Measurements from ENCODE around the gene ZBTB25.

Gene ZBTB25

GRCh38 chr14:64540208-64541202 is 36.9 kb upstream of the ZBTB25 start, which contains the start of gene HSPA2 (continued):
- TF ChIP-seq, protein P1, sequence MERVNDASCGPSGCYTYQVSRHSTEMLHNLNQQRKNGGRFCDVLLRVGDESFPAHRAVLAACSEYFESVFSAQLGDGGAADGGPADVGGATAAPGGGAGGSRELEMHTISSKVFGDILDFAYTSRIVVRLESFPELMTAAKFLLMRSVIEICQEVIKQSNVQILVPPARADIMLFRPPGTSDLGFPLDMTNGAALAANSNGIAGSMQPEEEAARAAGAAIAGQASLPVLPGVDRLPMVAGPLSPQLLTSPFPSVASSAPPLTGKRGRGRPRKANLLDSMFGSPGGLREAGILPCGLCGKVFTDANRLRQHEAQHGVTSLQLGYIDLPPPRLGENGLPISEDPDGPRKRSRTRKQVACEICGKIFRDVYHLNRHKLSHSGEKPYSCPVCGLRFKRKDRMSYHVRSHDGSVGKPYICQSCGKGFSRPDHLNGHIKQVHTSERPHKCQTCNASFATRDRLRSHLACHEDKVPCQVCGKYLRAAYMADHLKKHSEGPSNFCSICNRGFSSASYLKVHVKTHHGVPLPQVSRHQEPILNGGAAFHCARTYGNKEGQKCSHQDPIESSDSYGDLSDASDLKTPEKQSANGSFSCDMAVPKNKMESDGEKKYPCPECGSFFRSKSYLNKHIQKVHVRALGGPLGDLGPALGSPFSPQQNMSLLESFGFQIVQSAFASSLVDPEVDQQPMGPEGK (CRISPR knock-in tag; IDR thresholded peaks at IDR 0.05; ENCODE audit: borderline replicate concordance): no peak

DNA sequence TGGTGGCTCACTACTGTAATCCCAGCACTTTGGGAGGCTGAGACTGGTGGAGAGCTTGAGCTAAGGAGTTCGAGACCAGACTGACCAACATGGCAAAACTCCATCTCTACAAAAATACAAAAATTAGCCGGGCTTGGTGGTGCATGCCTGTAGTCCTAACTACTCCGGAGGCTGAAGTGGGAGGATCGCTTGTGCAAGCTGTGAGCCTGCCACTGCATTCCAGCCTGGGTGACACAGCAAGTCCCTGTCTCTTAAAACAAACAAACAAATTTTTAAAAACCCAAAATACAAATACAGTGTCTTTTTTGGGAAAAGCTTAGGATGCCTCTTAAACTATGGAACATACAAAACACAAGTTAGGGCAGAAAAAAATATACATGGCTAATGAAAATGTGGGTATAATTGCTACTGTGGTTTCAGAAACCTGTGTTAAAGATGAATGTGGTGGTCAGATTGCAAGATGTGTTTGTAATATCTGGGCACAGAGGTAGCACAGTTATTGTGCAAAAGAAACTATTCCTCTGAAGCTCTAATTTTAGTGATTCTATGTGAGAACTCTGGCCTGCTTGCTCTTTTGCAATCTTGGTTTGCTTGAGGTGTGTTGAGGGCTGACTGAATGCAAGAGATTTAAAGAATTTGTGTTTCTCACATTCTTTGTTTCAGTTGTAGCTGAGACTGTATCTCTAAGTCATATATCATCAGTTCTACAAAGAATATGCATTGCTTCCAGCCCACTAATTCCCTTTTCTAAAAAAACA is 33.0 kb upstream of the ZBTB25 start:
- TF ChIP-seq GLIS3 (CRISPR knock-in tag; IDR thresholded peaks at IDR 0.05): no peak
- TF ChIP-seq POU6F1 (CRISPR knock-in tag; IDR thresholded peaks at IDR 0.05; ENCODE audit: borderline replicate concordance, low read depth): no peak
- no peak for TF ChIP-seq TOX (CRISPR knock-in tag; IDR thresholded peaks at IDR 0.05; ENCODE audit: borderline replicate concordance)
- no peak for TF ChIP-seq TCF4 (CRISPR knock-in tag; IDR thresholded peaks at IDR 0.05; ENCODE audit: borderline replicate concordance)
- TF ChIP-seq ZNF70 (CRISPR knock-in tag; IDR thresholded peaks at IDR 0.05): no peak
- TF ChIP-seq ZFP3 (CRISPR knock-in tag; IDR thresholded peaks at IDR 0.05): no peak
- TF ChIP-seq, protein P2, sequence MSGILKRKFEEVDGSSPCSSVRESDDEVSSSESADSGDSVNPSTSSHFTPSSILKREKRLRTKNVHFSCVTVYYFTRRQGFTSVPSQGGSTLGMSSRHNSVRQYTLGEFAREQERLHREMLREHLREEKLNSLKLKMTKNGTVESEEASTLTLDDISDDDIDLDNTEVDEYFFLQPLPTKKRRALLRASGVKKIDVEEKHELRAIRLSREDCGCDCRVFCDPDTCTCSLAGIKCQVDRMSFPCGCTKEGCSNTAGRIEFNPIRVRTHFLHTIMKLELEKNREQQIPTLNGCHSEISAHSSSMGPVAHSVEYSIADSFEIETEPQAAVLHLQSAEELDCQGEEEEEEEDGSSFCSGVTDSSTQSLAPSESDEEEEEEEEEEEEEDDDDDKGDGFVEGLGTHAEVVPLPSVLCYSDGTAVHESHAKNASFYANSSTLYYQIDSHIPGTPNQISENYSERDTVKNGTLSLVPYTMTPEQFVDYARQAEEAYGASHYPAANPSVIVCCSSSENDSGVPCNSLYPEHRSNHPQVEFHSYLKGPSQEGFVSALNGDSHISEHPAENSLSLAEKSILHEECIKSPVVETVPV (CRISPR knock-in tag; IDR thresholded peaks at IDR 0.05): no peak
- TF ChIP-seq ZC3H10 (CRISPR knock-in tag; IDR thresholded peaks at IDR 0.05): no peak
- no peak for TF ChIP-seq ESRRG (CRISPR knock-in tag; IDR thresholded peaks at IDR 0.05)
- TF ChIP-seq PPARA (CRISPR knock-in tag; IDR thresholded peaks at IDR 0.05; ENCODE audit: borderline replicate concordance): no peak
- no peak for TF ChIP-seq OSR1 (CRISPR knock-in tag; IDR thresholded peaks at IDR 0.05)
- TF ChIP-seq BACH2 (CRISPR knock-in tag; IDR thresholded peaks at IDR 0.05; ENCODE audit: borderline replicate concordance): no peak
- no peak for ATAC-seq

- TF ChIP-seq ZFP30 (CRISPR knock-in tag; IDR thresholded peaks at IDR 0.05) (no peak), ZNF565 (CRISPR knock-in tag; conservative IDR thresholded peaks at IDR 0.05; ENCODE audit: low read depth) (no peak), CSDC2 (CRISPR knock-in tag; IDR thresholded peaks at IDR 0.05) (no peak), TSHZ2 (CRISPR knock-in tag; IDR thresholded peaks at IDR 0.05) (no peak), OSR1 (CRISPR knock-in tag; IDR thresholded peaks at IDR 0.05) (no peak), ESRRG (CRISPR knock-in tag; IDR thresholded peaks at IDR 0.05) (no peak), SNAI2 (CRISPR knock-in tag; IDR thresholded peaks at IDR 0.05) (no peak), ZNF70 (CRISPR knock-in tag; IDR thresholded peaks at IDR 0.05) (no peak), ISL1 (CRISPR knock-in tag; IDR thresholded peaks at IDR 0.05) (no peak), BACH2 (CRISPR knock-in tag; IDR thresholded peaks at IDR 0.05; ENCODE audit: borderline replicate concordance) (no peak), PPARA (CRISPR knock-in tag; IDR thresholded peaks at IDR 0.05; ENCODE audit: borderline replicate concordance) (no peak), GLIS3 (CRISPR knock-in tag; IDR thresholded peaks at IDR 0.05) (no peak), ZC3H10 (CRISPR knock-in tag; IDR thresholded peaks at IDR 0.05) (no peak), ZNF8 (CRISPR knock-in tag; IDR thresholded peaks at IDR 0.05) (no peak), TOX (CRISPR knock-in tag; IDR thresholded peaks at IDR 0.05; ENCODE audit: borderline replicate concordance) (no peak), POU6F1 (CRISPR knock-in tag; IDR thresholded peaks at IDR 0.05; ENCODE audit: borderline replicate concordance, low read depth) (no peak), TCF4 (CRISPR knock-in tag; IDR thresholded peaks at IDR 0.05; ENCODE audit: borderline replicate concordance) (no peak)
- TF ChIP-seq, protein P2 (CRISPR knock-in tag; IDR thresholded peaks at IDR 0.05): no peak
- TF ChIP-seq, protein P3, sequence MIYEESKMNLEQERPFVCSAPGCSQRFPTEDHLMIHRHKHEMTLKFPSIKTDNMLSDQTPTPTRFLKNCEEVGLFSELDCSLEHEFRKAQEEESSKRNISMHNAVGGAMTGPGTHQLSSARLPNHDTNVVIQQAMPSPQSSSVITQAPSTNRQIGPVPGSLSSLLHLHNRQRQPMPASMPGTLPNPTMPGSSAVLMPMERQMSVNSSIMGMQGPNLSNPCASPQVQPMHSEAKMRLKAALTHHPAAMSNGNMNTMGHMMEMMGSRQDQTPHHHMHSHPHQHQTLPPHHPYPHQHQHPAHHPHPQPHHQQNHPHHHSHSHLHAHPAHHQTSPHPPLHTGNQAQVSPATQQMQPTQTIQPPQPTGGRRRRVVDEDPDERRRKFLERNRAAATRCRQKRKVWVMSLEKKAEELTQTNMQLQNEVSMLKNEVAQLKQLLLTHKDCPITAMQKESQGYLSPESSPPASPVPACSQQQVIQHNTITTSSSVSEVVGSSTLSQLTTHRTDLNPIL (CRISPR knock-in tag; IDR thresholded peaks at IDR 0.05; ENCODE audit: low read depth): no peak
These were observed 27.9 kb upstream of the ZBTB25 start for GRCh38 chr14:64531567-64531966.

More at GRCh38 chr14:64531567-64531966, 27.9 kb upstream of the ZBTB25 start:
- no peak for ATAC-seq
